ENCODE results near the gene SPRR2G.
"Not testable (repeated sequence)": the region's sequence is repeated elsewhere in the genome, so short reads cannot be mapped to it uniquely, and the experiment has no call there.

- TF ChIP-seq CTCF (IDR thresholded peaks at IDR 0.05); TCF7L2 (IDR thresholded peaks at IDR 0.05; ENCODE audit: low read depth, low read length); POLR2AphosphoS5 (IDR thresholded peaks at IDR 0.05; ENCODE audit: low read depth, low read length): not testable (repeated sequence)
Measured at GRCh38 chr1:153123793-153124192, 26.9 kb downstream of the SPRR2G start.
